ENCODE data around the gene CTDSPL. TPM values are rescaled to one million over a fixed set of nuclear protein-coding genes. Genes with fewer than 3 reads are reported as not detected.

The CTDSPL gene
- total RNA-seq, 1 donor from 2014 or later, result 41.5 TPM

DNA sequence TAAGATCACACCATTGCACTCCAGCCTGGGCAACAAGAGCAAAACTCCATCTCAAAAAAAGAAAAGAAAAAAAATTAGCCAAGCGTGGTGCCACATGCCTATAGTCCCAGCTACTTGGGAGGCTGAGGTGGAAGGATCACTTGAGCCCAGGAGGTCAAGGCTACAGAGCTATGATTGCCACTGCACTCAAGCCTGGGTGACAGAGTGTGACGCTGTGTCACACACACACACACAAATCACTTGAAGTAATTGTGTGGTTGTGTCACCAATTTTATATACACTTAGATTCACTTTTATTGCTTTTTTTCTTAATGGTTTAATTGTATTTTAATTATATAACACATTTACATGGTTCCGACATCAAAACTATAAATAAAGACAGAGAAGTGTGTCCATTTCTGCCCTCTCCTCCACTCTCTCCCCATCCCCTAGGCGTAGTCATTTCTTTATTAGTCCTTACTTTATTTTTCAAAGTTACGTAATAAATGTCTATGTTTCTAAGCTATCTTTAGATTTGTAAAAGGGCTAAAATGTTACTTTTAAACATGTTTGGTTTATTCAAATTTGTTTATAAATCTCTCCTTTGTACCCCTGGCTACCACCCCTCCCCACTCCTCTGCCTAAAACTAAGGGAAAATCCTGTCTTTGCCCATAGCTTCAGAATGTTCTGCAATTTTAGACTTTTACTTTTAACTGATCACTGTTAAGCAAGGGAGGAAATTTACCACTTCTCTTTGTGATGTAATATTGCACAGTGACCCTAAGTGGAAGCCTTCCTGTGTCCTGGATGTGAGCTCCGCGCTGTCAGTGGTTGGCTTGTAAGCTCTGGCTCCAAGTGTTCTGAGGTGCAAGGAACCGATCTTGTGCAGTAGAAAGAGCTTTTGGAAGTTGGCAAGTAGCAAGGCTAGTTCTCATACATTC is 118.1 kb downstream of the CTDSPL start:
- no peak overlapping the region for H3K27ac Mint-ChIP-seq (ENCODE audit: unreplicated experiment)
- TF ChIP-seq, protein P1, sequence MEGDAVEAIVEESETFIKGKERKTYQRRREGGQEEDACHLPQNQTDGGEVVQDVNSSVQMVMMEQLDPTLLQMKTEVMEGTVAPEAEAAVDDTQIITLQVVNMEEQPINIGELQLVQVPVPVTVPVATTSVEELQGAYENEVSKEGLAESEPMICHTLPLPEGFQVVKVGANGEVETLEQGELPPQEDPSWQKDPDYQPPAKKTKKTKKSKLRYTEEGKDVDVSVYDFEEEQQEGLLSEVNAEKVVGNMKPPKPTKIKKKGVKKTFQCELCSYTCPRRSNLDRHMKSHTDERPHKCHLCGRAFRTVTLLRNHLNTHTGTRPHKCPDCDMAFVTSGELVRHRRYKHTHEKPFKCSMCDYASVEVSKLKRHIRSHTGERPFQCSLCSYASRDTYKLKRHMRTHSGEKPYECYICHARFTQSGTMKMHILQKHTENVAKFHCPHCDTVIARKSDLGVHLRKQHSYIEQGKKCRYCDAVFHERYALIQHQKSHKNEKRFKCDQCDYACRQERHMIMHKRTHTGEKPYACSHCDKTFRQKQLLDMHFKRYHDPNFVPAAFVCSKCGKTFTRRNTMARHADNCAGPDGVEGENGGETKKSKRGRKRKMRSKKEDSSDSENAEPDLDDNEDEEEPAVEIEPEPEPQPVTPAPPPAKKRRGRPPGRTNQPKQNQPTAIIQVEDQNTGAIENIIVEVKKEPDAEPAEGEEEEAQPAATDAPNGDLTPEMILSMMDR (IDR thresholded peaks at IDR 0.05), result no peak
- no peak for DNase-seq (ENCODE audit: low spot score)
- H3K4me3 Mint-ChIP-seq (ENCODE audit: unreplicated experiment), result no peak overlapping the region
- peaks cover 18% of the 10 kb centered on the region for H3K36me3 Mint-ChIP-seq (ENCODE audit: low read depth)
- H3K27me3 Mint-ChIP-seq (ENCODE audit: low read depth), result no peaks in the 10 kb centered on the region
- no peaks in the 10 kb centered on the region for H3K9me3 Mint-ChIP-seq (ENCODE audit: low read depth)
- H3K4me1 Mint-ChIP-seq (ENCODE audit: low read depth), result no peaks in the 10 kb centered on the region

DNA sequence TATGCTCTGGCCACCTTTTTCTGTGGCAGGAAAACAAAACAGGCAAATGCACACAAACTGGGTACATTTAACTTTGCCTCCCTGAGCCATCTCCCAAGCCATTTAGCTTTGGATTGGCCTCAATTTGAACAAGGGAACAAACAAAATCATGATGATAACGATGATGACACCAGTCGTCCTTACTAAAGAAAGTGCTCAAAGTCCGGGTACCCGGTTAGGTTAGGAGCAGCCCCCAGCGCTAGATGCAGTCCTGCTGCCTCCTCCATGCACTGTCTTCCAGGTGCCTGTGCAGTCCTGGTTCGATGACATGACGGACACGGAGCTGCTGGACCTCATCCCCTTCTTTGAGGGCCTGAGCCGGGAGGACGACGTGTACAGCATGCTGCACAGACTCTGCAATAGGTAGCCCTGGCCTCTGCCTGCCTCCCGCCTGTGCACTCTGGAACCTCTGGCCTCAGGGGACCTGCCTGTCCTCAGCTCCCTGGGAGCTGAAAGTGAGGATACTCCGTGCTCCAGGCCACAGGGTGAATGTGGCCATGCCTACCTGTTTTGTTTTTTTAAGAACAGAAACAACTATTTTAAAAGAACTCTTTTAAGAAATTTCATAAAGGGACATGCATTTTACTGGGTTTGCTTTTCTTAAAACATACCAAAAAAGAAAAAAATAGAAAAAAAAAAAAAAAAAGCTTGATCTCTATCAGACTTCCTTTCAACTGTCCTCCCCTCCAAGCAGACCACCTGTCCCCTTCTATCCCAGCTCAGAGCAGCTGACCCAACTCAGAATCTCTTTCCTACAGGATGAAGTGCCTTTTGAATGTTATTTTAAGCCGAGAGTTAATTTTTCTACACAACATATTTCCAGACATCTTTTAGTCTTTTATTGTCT is 119.0 kb downstream of the CTDSPL start:
- Mint-ChIP-seq H3K27me3 (ENCODE audit: low read depth) (no peaks in the 10 kb centered on the region), H3K36me3 (ENCODE audit: low read depth) (peaks cover 13% of the 10 kb centered on the region), H3K9me3 (ENCODE audit: low read depth) (no peaks in the 10 kb centered on the region), H3K27ac (ENCODE audit: unreplicated experiment) (no peak overlapping the region), H3K4me3 (ENCODE audit: unreplicated experiment) (no peak overlapping the region), H3K4me1 (ENCODE audit: low read depth) (no peaks in the 10 kb centered on the region)
- DNase-seq (ENCODE audit: low spot score), result no peak
- TF ChIP-seq, protein P1 (IDR thresholded peaks at IDR 0.05), result no peak

DNA sequence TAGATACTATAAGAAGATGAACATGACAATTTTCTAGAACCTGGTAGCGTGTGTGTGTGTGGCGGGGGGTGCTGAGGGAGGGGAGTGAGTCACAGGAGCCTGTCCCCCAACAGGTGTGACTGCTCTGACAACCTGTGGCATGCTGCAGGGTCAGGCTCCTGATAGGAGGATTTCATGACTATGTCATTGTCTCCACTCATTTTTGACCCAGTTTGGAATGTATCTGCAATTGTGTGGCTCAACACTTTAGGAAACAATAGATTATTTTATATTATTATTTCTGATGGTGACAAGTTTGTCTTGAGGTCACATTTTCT is 119.6 kb downstream of the CTDSPL start:
- Mint-ChIP-seq H3K4me3 (ENCODE audit: unreplicated experiment) (no peak overlapping the region), H3K27ac (ENCODE audit: unreplicated experiment) (no peak overlapping the region), H3K36me3 (ENCODE audit: low read depth) (peaks cover 11% of the 10 kb centered on the region), H3K4me1 (ENCODE audit: low read depth) (no peaks in the 10 kb centered on the region), H3K27me3 (ENCODE audit: low read depth) (no peaks in the 10 kb centered on the region), H3K9me3 (ENCODE audit: low read depth) (no peaks in the 10 kb centered on the region)
- DNase-seq (ENCODE audit: low spot score), result no peak
- TF ChIP-seq, protein P1 (IDR thresholded peaks at IDR 0.05), result no peak

DNA sequence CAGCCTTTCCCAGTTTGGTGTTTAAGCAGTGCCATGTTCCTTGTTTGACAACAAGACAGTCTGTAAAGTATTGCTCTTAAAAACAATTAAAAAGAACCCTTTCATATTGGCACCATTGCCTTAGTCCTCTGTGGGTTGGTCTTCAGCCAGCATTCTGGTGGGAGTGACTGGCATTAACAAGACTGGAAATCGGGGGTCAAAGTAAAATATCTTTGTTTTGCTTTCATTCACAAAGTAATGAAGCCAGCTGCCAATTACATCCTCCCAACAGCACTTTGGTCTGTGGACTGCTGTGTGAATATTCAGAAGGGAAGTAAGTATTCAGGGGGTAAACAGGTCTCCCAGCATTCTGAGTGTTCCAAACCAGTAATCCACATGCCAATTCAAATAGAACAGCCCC is 120.7 kb downstream of the CTDSPL start:
- H3K4me1 Mint-ChIP-seq (ENCODE audit: low read depth), result no peaks in the 10 kb centered on the region
- H3K27me3 Mint-ChIP-seq (ENCODE audit: low read depth), result no peaks in the 10 kb centered on the region
- H3K4me3 Mint-ChIP-seq (ENCODE audit: unreplicated experiment), result no peak overlapping the region
- DNase-seq (ENCODE audit: low spot score), result no peak
- TF ChIP-seq, protein P1 (IDR thresholded peaks at IDR 0.05), result no peak
- H3K27ac Mint-ChIP-seq (ENCODE audit: unreplicated experiment), result no peak overlapping the region
- no peaks in the 10 kb centered on the region for H3K9me3 Mint-ChIP-seq (ENCODE audit: low read depth)
- peaks cover 8% of the 10 kb centered on the region for H3K36me3 Mint-ChIP-seq (ENCODE audit: low read depth)

DNA sequence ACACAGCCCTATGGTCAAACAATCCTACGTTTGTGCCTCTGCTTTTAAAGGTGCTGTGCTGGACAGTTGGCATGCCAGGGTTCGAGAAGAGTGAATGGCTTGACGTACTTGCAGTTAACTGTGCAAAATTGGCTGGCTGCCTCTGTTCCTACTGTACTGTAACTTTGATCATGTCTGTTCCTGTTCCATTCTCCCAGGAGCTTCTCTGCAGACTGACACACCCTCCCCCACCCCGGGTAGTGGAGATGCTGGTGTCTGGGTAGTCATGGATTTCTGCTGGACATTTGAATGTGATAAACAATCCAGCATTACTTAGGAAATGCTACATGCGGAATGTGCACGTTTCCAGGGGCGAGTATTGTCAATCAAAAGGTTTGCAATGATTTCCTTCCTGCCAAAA is 122.4 kb downstream of the CTDSPL start:
- peaks cover 8% of the 10 kb centered on the region for H3K36me3 Mint-ChIP-seq (ENCODE audit: low read depth)
- H3K27ac Mint-ChIP-seq (ENCODE audit: unreplicated experiment), result no peak overlapping the region
- no peak overlapping the region for H3K4me3 Mint-ChIP-seq (ENCODE audit: unreplicated experiment)
- TF ChIP-seq, protein P1 (IDR thresholded peaks at IDR 0.05), result no peak
- DNase-seq (ENCODE audit: low spot score), result no peak
- H3K27me3 Mint-ChIP-seq (ENCODE audit: low read depth), result no peaks in the 10 kb centered on the region
- no peaks in the 10 kb centered on the region for H3K4me1 Mint-ChIP-seq (ENCODE audit: low read depth)
- H3K9me3 Mint-ChIP-seq (ENCODE audit: low read depth), result no peaks in the 10 kb centered on the region

Data from chondrocyte (in vitro differentiated cells).